GM18499 (cell line): Measurements from ENCODE around the gene SH2B3.
"Not testable (repeated sequence)": the region's sequence is repeated elsewhere in the genome, so short reads cannot be mapped to it uniquely, and the experiment has no call there.

Experiments used
- ATAC-seq: cut with Tn5 transposase; IDR thresholded peaks from one replicate; pipeline ENCODE4 v1.9.1; 2021; ENCODE audit warnings: moderate number of reproducible peaks; ENCODE audit not compliant: insufficient read depth, unreplicated experiment

Gene SH2B3

DNA sequence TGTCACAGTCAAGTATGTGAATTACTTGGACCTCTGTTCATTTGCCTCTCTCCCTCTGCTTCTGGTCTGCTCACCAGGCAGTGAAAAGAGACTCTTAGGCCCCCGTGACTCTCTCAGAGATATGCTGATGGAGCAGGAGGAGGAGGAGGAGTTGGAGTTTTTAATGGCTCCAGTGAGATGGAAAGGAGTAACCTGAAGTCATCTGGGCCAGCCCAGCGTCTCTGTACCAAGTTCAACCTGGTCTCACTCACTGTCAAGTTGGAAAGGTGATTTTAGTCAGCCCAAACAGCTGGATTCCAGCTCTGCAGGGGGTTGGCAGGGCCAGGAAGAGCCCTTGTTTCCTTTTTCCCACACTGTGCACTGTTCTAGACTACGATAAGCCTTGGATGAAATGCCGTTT lies 48.6 kb downstream of the SH2B3 start:
- no peak for ATAC-seq

DNA sequence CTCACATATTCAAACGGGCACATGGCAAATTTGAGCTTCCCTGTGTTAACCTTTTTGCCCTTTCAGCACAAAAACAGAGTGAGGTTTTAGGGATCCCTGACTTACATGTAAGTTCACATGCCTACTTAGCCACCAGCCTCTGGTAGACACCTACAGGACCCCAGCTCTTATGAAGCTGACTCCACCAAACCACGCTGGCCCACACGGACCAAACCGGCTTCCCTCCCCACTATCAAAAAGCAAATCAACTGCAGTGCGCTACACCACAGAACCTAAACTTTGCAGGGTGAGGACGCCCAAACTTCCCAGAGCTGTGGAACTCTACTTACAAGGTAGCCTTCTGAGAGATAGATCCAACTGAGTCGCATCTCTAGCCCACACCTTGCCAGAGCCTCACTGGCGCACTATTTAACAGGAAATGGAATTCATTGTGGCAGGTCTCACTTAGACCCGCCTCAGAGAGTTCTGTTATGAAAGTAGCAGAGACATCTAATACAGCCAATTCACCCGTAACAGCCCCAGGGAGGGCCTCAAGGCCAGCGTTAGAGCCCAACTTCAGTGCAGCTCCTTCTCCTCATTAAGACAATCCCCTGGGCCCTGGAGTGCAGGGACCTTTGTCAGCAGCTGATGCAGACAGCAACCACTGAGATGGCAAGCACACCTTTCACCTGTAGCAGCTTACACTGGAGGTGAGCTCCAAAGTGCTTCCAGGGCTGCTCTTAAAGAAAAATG lies 49.2 kb downstream of the SH2B3 start:
- ATAC-seq, result no peak

DNA sequence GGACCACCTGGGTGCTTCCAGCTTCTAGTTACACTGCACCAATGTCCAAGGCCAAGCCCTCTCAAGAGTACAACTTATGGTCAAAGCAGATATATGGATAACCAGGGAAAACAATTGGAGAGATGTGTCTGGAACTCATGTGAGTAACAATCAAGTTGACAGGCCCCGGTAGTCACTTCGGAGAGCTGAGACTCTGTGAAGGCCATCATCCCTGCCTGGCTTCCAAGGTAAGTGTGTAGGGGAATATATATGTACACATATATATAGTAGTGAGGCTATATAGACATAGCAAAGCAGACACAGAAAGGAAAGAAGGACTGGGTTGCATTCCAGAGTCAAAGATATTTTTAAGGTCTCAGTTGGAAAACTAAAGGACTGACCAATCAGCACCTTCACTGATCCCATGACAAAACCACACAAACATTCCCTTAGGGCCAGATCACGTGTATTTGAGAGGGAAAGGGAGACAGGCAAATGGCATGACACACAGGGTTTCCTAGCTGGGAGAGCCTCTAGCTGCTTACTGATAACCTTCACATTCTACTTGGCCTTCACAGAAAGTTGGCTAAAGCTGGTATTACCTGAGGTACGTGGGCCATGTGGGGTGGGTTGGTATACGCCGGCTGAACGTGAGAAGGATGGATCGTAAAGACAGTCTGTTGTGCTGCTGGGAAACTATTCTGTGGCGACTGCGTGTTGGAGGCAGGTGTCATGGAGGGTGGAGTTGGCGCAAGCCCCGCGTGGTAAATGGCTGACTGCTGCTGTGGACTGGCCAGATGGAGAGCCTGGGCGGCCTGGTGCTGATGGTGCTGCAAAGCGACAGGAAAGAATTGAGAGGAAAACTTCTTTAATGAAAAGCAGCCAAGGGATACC lies 50.0 kb downstream of the SH2B3 start:
- ATAC-seq, result no peak

GRCh38 chr12:111457071-111457470 lies 51.3 kb downstream of the SH2B3 start:
- ATAC-seq, result no peak

DNA sequence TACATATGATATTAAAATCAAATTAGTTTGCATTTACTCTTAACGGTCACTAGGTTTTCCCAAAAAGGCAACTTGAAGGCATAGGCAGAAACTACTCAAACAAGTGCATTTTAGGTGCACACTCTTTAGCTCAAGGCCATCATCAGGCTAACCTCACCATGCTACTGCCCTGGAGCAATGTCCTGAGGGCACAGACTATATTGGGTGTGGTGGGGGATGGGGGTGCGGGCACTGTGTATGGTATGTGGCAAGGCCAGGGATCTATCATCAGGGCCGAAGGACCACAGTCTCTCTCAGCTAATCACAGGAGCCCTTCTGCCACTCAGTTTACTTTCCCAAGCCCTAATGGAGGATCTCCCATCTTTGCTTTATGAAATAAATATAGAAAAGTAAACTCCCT lies 51.9 kb downstream of the SH2B3 start:
- no peak for ATAC-seq

DNA sequence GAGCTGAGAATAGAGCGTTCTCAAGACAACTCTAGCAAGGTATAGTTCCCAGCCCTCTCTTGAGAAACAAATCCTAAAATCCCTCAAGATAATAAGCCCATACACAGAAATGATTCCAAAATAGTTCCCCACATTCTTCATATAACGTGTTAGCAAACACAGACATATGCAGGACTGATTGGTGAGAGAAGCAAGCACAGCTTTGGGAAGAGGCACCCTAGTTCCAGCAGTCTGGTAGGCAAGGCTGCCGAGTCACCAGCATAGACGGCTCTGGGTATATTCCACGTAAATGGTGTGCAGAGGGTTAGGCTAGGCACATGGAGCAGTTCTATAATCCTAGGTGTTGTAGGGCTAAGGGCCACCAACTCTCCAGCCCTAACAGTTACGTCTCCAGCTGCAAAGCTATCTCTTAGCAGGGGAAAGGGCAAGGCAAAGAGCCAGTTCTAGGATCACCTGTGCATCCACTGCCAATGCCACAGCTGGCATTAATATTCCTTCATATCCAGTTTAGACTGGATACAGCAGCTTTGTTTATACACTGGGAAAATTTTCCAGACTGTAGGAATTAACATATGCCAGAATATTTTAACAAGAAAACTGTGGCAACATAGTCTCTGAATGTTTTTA lies 52.9 kb downstream of the SH2B3 start:
- ATAC-seq, result no peak

DNA sequence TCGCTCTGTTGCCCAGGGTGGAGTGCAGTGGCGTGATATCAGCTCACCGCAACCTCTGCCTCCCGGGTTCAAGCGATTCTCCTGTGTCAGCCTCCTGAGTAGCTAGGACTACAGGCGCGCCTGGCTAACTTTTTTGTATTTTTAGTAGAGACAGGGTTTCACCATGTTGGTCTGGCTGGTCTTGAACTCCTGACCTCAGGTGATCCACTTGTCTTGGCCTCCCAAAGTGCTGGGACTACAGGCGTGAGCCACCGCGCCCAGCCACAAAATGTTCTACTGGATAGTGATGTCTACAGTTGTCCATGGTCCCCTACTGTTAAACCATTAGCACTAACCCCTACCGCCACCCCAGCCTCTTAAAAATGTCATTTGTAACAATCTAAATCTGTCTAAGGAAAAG lies 54.4 kb downstream of the SH2B3 start:
- ATAC-seq, result not testable (repeated sequence)

- ATAC-seq, result no peak
Observed at GRCh38 chr12:111462210-111462769, 56.6 kb downstream of the SH2B3 start.

GRCh38 chr12:111467092-111467856 lies 61.6 kb downstream of the SH2B3 start:
- no peak for ATAC-seq

DNA sequence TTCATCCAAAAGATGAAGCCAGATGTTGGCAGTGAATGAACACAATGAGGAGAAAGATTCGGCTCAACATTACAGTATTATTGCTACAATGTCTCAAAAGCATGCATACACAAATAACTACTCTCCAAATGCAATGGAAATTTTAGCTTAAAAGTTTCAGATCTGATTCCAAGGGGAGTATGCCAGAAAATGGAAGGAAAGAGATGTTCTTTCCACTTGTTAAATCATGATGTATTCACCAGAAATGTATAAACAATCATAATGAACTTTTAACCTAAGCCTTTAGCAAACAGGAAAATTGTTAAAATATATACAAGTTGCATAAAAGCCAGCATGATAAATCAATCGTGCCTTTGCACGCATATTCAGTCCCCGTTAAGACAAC lies 62.1 kb downstream of the SH2B3 start:
- no peak for ATAC-seq

DNA sequence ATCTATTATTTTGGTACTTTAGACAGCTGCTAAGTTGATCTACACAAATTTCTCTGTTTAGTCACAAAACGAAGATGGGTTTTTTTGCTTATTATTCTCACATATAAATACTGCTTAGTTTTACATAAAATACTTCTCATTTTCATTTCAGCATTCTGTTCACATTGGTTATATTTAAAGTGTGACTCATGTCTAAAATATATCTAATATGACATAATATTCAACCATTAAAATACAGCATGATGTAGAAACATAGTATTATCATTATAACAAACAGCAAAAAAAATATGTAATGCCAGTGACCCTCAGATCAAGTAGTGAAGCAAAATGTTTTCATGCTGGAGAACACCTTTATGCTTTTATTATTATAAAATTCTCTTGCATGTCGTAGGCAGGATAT lies 63.7 kb downstream of the SH2B3 start:
- no peak for ATAC-seq

DNA sequence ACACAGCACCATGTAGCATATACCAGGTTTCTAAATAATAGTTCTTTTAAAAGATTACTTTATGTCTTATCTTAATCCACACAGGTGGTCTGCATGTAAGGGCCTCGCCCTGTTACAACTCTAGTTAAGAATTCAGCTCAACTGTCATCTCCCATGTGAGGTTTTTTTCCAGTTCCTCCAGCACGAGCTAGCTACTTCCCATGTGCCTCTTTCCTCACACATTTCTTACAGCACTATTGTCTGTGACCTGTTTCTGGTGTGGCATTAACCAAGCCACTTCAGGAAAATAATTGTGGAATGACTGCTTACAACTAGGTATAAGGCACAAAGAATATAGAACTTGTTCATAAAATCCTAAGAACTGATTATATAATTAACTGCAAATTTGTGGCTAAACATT lies 65.5 kb downstream of the SH2B3 start:
- no peak for ATAC-seq

DNA sequence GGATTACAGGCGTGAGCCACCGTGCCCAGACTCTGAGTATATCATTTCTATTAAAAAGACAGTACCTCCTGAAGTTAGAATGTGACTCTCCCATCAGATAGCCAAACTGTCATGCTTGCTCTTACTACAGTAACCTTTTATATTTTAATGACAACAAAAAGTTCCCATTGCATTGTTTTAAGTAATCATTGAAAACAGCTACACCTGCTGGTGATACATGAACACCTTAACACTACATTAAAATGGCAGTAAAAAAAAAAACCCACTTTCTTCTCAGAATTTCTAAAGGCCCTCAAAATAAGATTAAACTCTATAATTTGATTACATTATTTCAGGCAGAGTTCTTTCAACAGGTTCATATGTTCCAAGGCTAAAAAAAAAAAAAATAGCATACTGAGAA lies 76.7 kb downstream of the SH2B3 start:
- ATAC-seq, result no peak

DNA sequence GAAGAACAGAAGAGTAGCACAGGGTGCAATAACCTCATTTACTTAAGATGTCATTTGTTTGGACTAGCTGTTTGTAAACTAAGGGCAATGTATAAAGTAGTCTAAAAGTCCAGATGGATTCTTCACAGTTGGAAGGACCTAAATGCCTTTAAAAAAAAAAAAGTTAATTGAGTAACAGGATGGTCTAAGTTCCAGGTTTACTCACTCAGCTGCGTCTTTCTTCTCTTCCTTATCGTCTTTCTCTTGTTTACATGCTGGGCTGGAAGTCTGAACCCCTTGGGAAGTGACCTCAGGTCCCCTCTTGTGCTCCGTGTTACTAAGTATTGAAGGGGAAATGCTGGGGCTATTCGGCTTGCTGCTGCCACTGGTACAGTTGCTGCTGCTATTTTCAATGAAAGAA lies 82.5 kb downstream of the SH2B3 start:
- no peak for ATAC-seq

- no peak for ATAC-seq
Observed at GRCh38 chr12:111488798-111489197, 83.1 kb downstream of the SH2B3 start.

GRCh38 chr12:111492979-111493378 lies 87.3 kb downstream of the SH2B3 start:
- not testable (repeated sequence) for ATAC-seq

DNA sequence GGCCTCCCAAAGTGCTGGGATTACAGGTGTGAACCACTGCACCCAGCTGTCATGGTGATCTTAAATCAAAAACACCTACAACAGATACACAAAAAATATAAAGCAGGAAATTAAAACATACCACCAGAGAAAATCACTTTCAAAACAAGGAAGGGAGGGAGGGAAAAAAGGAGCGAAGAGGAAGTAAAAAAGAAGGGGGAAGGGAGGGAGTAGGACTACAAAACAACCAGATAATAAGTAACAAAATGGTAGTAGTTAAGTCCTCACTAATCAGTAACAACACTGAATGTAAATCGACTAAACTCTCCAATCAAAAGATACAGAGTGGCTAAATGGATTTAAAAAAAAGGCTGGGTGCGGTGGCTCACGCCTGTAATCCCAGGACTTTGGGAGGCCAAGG lies 89.0 kb downstream of the SH2B3 start:
- no peak for ATAC-seq
